ENCODE results near the gene CACNA1D. TPM values are rescaled to one million over a fixed set of nuclear protein-coding genes. Genes with fewer than 3 reads are reported as not detected.

Gene CACNA1D
- total and polyA plus RNA-seq, 2 donors (not counting 1 experiment from before 2014, with no cell fraction given) = 0.17 to 0.37 TPM

GRCh38 chr3:53577506-53577905, 83.1 kb downstream of the CACNA1D start:
- no peaks in the 10 kb centered on the region for H3K4me1 ChIP-seq (ENCODE audit: control insufficient read depth, extremely low read depth, insufficient read depth, low read length)
- H3K27ac ChIP-seq (ENCODE audit: insufficient read depth, low read length) = no peak overlapping the region
- H3K9ac ChIP-seq (ENCODE audit: insufficient read depth, low read length) = no peak overlapping the region
- no peak overlapping the region for H3K4me2 ChIP-seq (ENCODE audit: extremely low read depth, insufficient read depth, low read length)
- no peaks in the 10 kb centered on the region for H3K27me3 ChIP-seq (ENCODE audit: control insufficient read depth, insufficient read depth, low read length)
- H3K4me3 ChIP-seq (replicated peaks in 1 of 4; ENCODE audit: control extremely low read depth in 1 of 4, insufficient read depth in 1 of 4, low read depth in 3 of 4, low read length in 4 of 4) = no peak overlapping the region
- H3K79me2 ChIP-seq (ENCODE audit: control insufficient read depth, insufficient read depth, low read length) = no peaks in the 10 kb centered on the region
- H2AFZ ChIP-seq (ENCODE audit: low read length) = no peak overlapping the region
- no peaks in the 10 kb centered on the region for H4K20me1 ChIP-seq (ENCODE audit: control insufficient read depth, extremely low read depth, insufficient read depth, low read length)
- H3K36me3 ChIP-seq (ENCODE audit: control insufficient read depth, insufficient read depth, low read length) = no peaks in the 10 kb centered on the region
- DNase-seq (ENCODE audit: low read depth in 2 of 2) = no peak
- TF ChIP-seq CTCF (conservative IDR thresholded peaks at IDR 0.05 in 1 of 2, IDR thresholded peaks at IDR 0.05 in 1 of 2; ENCODE audit: low read depth in 1 of 2, low read length in 2 of 2) (no peak), EZH2 (IDR thresholded peaks at IDR 0.05; ENCODE audit: low read length, missing control alignments) (no peak)
- no peaks in the 10 kb centered on the region for H3K9me3 ChIP-seq (ENCODE audit: control insufficient read depth, insufficient read depth, low read depth, low read length)

GRCh38 chr3:53579636-53580035, 85.2 kb downstream of the CACNA1D start:
- no peak overlapping the region for H3K27ac ChIP-seq (ENCODE audit: insufficient read depth, low read length)
- H3K4me3 ChIP-seq (replicated peaks in 1 of 4; ENCODE audit: control extremely low read depth in 1 of 4, insufficient read depth in 1 of 4, low read depth in 3 of 4, low read length in 4 of 4) = no peak overlapping the region
- no peak overlapping the region for H3K4me2 ChIP-seq (ENCODE audit: extremely low read depth, insufficient read depth, low read length)
- no peaks in the 10 kb centered on the region for H3K36me3 ChIP-seq (ENCODE audit: control insufficient read depth, insufficient read depth, low read length)
- H2AFZ ChIP-seq (ENCODE audit: low read length) = no peak overlapping the region
- no peaks in the 10 kb centered on the region for H3K4me1 ChIP-seq (ENCODE audit: control insufficient read depth, extremely low read depth, insufficient read depth, low read length)
- DNase-seq (ENCODE audit: low read depth in 2 of 2) = no peak
- no peaks in the 10 kb centered on the region for H3K9me3 ChIP-seq (ENCODE audit: control insufficient read depth, insufficient read depth, low read depth, low read length)
- H3K79me2 ChIP-seq (ENCODE audit: control insufficient read depth, insufficient read depth, low read length) = no peaks in the 10 kb centered on the region
- no peak for TF ChIP-seq EZH2 (IDR thresholded peaks at IDR 0.05; ENCODE audit: low read length, missing control alignments)
- no peak for TF ChIP-seq CTCF (conservative IDR thresholded peaks at IDR 0.05 in 1 of 2, IDR thresholded peaks at IDR 0.05 in 1 of 2; ENCODE audit: low read depth in 1 of 2, low read length in 2 of 2)
- no peak overlapping the region for H3K9ac ChIP-seq (ENCODE audit: insufficient read depth, low read length)
- no peaks in the 10 kb centered on the region for H4K20me1 ChIP-seq (ENCODE audit: control insufficient read depth, extremely low read depth, insufficient read depth, low read length)
- no peaks in the 10 kb centered on the region for H3K27me3 ChIP-seq (ENCODE audit: control insufficient read depth, insufficient read depth, low read length)

GRCh38 chr3:53581671-53582070, 87.3 kb downstream of the CACNA1D start:
- DNase-seq (ENCODE audit: low read depth in 2 of 2) = peak in 1 of 2 donors; percentile 64
- Histone ChIP-seq H3K9ac (ENCODE audit: insufficient read depth, low read length) (no peak overlapping the region), H3K27ac (ENCODE audit: insufficient read depth, low read length) (no peak overlapping the region), H3K4me3 (replicated peaks in 1 of 4; ENCODE audit: control extremely low read depth in 1 of 4, insufficient read depth in 1 of 4, low read depth in 3 of 4, low read length in 4 of 4) (no peak overlapping the region), H3K4me2 (ENCODE audit: extremely low read depth, insufficient read depth, low read length) (no peak overlapping the region), H3K27me3 (ENCODE audit: control insufficient read depth, insufficient read depth, low read length) (no peaks in the 10 kb centered on the region), H4K20me1 (ENCODE audit: control insufficient read depth, extremely low read depth, insufficient read depth, low read length) (no peaks in the 10 kb centered on the region), H3K79me2 (ENCODE audit: control insufficient read depth, insufficient read depth, low read length) (no peaks in the 10 kb centered on the region), H3K9me3 (ENCODE audit: control insufficient read depth, insufficient read depth, low read depth, low read length) (no peaks in the 10 kb centered on the region), H3K36me3 (ENCODE audit: control insufficient read depth, insufficient read depth, low read length) (no peaks in the 10 kb centered on the region), H2AFZ (ENCODE audit: low read length) (no peak overlapping the region), H3K4me1 (ENCODE audit: control insufficient read depth, extremely low read depth, insufficient read depth, low read length) (no peaks in the 10 kb centered on the region)
- TF ChIP-seq EZH2 (IDR thresholded peaks at IDR 0.05; ENCODE audit: low read length, missing control alignments) = no peak
- no peak for TF ChIP-seq CTCF (conservative IDR thresholded peaks at IDR 0.05 in 1 of 2, IDR thresholded peaks at IDR 0.05 in 1 of 2; ENCODE audit: low read depth in 1 of 2, low read length in 2 of 2)
